ENCODE results near the gene CPPED1. TPM values are rescaled to one million over a fixed set of nuclear protein-coding genes. Genes with fewer than 3 reads are reported as not detected.

Gene CPPED1
- total and polyA plus RNA-seq, 2 donors from 2014 or later: 29.7 to 41.1 TPM

DNA sequence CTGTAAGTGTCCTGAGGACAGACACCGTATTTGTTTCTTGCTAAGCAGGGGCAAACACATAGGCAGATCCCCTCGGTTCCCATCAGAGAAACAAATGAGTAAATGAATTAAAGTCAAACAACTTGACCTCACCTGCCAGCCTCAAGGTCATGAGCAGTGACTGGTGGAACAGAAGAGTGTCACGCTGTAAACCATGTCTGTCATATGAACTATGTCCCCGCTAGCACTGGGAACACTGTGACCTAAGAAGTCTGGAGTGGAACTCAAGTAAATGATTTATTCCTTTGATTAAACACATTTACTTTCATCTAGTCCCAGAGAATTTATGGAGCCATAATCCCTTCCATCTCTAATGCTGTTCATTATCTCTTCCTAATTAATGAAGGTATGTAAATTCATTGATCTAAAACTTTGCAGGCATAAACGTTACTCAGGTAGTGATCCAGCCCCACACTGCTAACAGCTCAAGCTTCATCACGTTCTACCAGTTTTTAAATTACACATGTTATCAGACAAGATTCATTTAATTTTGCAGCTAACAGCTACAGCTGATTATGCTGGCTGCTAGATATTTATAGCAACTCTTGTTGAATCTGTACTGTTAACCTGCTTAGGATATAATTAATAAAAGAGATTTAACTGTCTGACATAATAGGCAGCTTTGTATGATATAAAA, 38.7 kb downstream of the CPPED1 start:
- peak overlapping the region; percentile 68 to 73 for H3K27ac ChIP-seq (ENCODE audit: low read depth in 2 of 2, low read length in 2 of 2)
- intact Hi-C loops (cut with DNase I): no loop called here
- TF ChIP-seq, protein P1, sequence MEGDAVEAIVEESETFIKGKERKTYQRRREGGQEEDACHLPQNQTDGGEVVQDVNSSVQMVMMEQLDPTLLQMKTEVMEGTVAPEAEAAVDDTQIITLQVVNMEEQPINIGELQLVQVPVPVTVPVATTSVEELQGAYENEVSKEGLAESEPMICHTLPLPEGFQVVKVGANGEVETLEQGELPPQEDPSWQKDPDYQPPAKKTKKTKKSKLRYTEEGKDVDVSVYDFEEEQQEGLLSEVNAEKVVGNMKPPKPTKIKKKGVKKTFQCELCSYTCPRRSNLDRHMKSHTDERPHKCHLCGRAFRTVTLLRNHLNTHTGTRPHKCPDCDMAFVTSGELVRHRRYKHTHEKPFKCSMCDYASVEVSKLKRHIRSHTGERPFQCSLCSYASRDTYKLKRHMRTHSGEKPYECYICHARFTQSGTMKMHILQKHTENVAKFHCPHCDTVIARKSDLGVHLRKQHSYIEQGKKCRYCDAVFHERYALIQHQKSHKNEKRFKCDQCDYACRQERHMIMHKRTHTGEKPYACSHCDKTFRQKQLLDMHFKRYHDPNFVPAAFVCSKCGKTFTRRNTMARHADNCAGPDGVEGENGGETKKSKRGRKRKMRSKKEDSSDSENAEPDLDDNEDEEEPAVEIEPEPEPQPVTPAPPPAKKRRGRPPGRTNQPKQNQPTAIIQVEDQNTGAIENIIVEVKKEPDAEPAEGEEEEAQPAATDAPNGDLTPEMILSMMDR (IDR thresholded peaks at IDR 0.05; ENCODE audit: borderline replicate concordance, extremely low read depth, insufficient read depth): no peak

DNA sequence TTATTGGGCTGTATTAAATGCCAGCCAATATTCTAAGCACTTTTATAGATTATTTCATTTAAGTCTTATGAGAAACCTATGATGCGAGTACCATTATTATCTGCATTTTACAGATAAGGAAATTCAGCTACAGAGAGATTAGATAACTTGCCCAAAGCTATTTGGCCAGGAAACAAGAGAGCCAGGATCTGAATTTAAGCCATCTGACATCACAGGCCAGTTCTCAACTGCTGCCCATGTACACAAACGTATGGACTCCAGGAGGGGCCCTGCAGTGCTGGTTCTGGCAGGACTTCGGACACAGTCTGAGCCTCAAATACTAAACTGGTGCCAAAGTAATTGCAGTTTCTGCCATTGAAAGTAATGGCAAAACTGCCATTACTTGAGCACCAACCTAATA, 40.2 kb downstream of the CPPED1 start:
- intact Hi-C loops (cut with DNase I): no loop called here
- Histone ChIP-seq H3K27ac (ENCODE audit: low read depth in 2 of 2, low read length in 2 of 2) (no peak overlapping the region), H3K4me3 (ENCODE audit: low read length in 3 of 3) (no peak overlapping the region), H3K27me3 (ENCODE audit: control insufficient read depth, insufficient read depth, low read length) (no peaks in the 10 kb centered on the region), H3K9me3 (ENCODE audit: control insufficient read depth in 2 of 3, insufficient read depth in 1 of 3, low read length in 3 of 3) (no peaks in the 10 kb centered on the region), H3K9ac (ENCODE audit: low read length in 3 of 3) (no peak overlapping the region), H3K4me1 (ENCODE audit: control insufficient read depth in 2 of 3, insufficient read depth in 2 of 3, low read depth in 1 of 3, low read length in 3 of 3) (peaks cover 0 to 9% (median 3%) of the 10 kb centered on the region in 3 donors), H3K36me3 (ENCODE audit: control insufficient read depth in 2 of 3, insufficient read depth in 3 of 3, low read length in 3 of 3) (no peaks in the 10 kb centered on the region)
- TF ChIP-seq, protein P1 (IDR thresholded peaks at IDR 0.05; ENCODE audit: borderline replicate concordance, extremely low read depth, insufficient read depth): no peak
- FAIRE-seq (no peak), DNase-seq (no peak)

More for the DNA sequence above, 38.7 kb downstream of the CPPED1 start:
- H3K36me3 ChIP-seq (ENCODE audit: control insufficient read depth in 2 of 3, insufficient read depth in 3 of 3, low read length in 3 of 3): no peaks in the 10 kb centered on the region
- peak in 2 of 5 donors; percentile 45 to 49 for DNase-seq
- H3K4me3 ChIP-seq (ENCODE audit: low read length in 3 of 3): no peak overlapping the region
- no peaks in the 10 kb centered on the region for H3K27me3 ChIP-seq (ENCODE audit: control insufficient read depth, insufficient read depth, low read length)
- no peak overlapping the region for H3K9ac ChIP-seq (ENCODE audit: low read length in 3 of 3)
- no peaks in the 10 kb centered on the region for H3K9me3 ChIP-seq (ENCODE audit: control insufficient read depth in 2 of 3, insufficient read depth in 1 of 3, low read length in 3 of 3)
- H3K4me1 ChIP-seq (ENCODE audit: control insufficient read depth in 2 of 3, insufficient read depth in 2 of 3, low read depth in 1 of 3, low read length in 3 of 3): peaks cover 0 to 9% (median 3%) of the 10 kb centered on the region in 3 donors
- no peak for FAIRE-seq

DNA sequence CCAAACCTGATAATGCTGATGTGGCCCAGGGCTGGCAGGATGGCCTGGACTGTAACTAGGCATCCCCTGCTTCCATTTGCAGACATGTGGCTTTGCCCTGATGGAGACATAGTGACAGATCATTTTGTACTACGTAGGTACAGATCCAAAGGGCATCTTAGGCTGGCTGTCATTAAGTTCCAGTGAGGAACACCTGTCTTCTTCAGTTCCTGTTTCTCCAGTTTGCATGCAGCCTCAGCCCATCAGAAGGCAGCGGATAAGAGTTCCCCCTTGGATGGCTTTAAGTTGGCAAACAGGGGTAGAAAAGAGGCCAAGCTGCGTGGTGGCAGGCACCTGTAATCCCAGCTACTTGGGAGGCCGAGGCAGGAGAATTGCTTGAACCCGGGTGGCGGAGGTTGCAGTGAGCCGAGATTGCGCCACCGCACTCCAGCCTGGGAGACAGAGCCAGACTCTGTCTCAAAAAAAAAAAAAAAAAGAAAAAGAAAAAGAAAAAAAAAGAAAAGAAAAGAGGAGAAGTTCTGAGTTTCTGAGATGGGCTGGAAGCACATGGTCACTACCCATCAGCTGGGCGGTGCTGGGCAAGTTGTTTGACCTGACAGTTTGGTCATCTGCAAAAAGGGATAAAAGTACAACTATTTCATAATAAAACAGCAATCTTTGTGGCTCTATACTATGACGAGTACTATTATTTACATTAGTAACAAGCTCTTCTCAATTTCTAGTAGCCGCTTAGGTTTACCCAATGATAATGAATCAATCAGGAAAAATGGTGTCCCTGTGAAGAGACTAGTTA, 42.7 kb downstream of the CPPED1 start:
- peaks cover 0 to 20% (median 3%) of the 10 kb centered on the region in 3 donors for H3K4me1 ChIP-seq (ENCODE audit: control insufficient read depth in 2 of 3, insufficient read depth in 2 of 3, low read depth in 1 of 3, low read length in 3 of 3)

More for the DNA sequence above, 42.7 kb downstream of the CPPED1 start:
- H3K4me3 ChIP-seq (ENCODE audit: low read length in 3 of 3): no peak overlapping the region
- intact Hi-C loops (cut with DNase I): no loop called here
- H3K9ac ChIP-seq (ENCODE audit: low read length in 3 of 3): no peak overlapping the region
- no peaks in the 10 kb centered on the region for H3K36me3 ChIP-seq (ENCODE audit: control insufficient read depth in 2 of 3, insufficient read depth in 3 of 3, low read length in 3 of 3)
- H3K9me3 ChIP-seq (ENCODE audit: control insufficient read depth in 2 of 3, insufficient read depth in 1 of 3, low read length in 3 of 3): no peaks in the 10 kb centered on the region
- DNase-seq: no peak
- TF ChIP-seq, protein P1 (IDR thresholded peaks at IDR 0.05; ENCODE audit: borderline replicate concordance, extremely low read depth, insufficient read depth): no peak
- no peak for FAIRE-seq
- no peak overlapping the region for H3K27ac ChIP-seq (ENCODE audit: low read depth in 2 of 2, low read length in 2 of 2)
- no peaks in the 10 kb centered on the region for H3K27me3 ChIP-seq (ENCODE audit: control insufficient read depth, insufficient read depth, low read length)

Measured in kidney (tissue), 14 donors.